Right ventricle myocardium superior (tissue), 1 donor: ENCODE data around the gene SLC4A4. TPM values are rescaled to one million over a fixed set of nuclear protein-coding genes. Genes with fewer than 3 reads are reported as not detected.
A peak's percentile ranks its signal among the peaks of the same experiment; 100 is the strongest.

Source experiments
- ATAC-seq: fragments of 200-7000 bp; cut with Tn5 transposase; one replicate; pipeline ENCODE4 v1.9.1; 2020; ENCODE audit warnings: mild to moderate bottlenecking; ENCODE audit not compliant: poor library complexity
- DNase-seq: peaks from one replicate; pipeline ENCODE4 v3.0.0-alpha.2; 2020
- intact Hi-C: fragments of 100-400 bp; cut with DNase I; formaldehyde crosslinking; loops from one replicate; pipeline ENCODE4 v1.11.2; 2022
- total RNA-seq: library from RNA; stranded (reverse); fragmentation: NEBNext Ultra II Directional; extraction: Animal tissue kit (Norgen Biotek cat#: 25700); gene quantifications from one replicate; pipeline ENCODE4 v1.2.1, GENCODE V29; 2021
- donor health status: DM: no; HTN: yes; CAD: no; lungs with severe emphysema.

Gene SLC4A4
- total RNA-seq, 1 donor from 2014 or later = 21.2 TPM

DNA sequence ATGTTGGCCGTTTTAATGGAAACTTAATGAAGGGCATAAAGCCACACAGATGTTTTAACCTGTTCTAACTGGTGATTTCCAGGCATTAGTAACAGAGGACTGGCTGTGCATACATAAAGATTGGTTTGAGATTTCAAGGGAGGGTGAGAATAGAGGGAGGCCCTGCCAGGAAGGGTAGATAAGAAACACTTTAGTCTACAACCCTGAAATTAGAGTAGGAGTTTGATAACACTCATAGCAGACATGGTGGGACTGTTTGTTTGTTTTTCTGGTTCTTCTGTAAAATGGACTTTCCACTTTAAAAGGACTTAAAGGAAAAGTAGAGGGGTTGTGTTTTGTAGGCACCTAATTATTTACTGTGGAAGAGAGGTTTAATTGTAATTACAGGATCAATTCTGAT lies 16.2 kb downstream of the SLC4A4 start:
- ATAC-seq = no peak
- intact Hi-C loops = no loop called here
- DNase-seq = no peak

DNA sequence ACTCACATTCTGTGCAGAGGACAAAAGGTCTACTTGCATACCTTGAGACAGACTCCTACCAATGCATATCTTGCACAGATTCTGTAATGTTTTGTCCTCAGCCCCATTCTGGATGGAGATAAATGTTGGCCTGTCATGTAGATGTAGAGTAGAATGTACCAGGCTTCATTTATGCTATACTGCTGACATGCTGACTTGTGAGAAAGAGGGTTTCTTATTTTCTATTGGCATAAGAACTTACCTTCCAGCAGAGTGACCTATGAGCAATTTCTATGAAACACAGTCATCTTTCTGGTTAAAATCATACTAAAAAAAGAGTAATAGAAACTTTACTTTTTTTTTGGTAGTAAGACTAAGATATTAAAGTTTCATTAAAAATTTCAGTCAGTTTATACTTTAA lies 17.2 kb downstream of the SLC4A4 start:
- ATAC-seq = no peak
- intact Hi-C loops = no loop called here

DNA sequence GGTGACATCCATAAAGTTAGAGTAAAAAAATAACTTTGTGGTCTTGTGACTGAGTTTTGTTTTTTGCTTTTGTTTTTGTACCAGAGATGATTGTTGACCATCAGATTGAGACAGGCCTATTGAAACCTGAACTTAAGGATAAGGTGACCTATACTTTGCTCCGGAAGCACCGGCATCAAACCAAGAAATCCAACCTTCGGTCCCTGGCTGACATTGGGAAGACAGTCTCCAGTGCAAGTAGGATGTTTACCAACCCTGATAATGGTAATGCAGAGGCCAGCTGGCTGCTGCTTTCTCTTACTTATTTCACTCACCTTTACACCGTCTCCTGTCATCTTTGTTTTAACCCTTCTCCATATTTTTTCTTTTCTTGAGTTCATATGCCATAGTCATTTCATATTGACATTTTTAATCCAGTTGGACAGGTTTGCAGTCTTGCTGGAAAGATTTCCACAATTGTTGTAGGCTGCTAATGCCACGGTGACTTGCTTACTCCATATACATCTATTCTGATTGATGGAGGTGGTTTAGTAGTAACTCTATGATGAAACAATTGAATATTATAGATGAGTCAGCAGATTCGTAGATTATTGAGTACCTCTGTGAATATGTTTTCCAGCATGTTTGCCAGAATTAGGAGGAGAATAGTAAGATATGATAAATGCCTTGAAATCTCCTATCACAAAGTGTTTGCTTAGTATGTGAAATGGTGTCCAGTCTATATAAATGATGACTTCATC lies 18.3 kb downstream of the SLC4A4 start:
- DNase-seq (no peak), ATAC-seq (no peak)
- intact Hi-C loops = no loop called here

More for the DNA sequence above, 17.2 kb downstream of the SLC4A4 start:
- DNase-seq = no peak

DNA sequence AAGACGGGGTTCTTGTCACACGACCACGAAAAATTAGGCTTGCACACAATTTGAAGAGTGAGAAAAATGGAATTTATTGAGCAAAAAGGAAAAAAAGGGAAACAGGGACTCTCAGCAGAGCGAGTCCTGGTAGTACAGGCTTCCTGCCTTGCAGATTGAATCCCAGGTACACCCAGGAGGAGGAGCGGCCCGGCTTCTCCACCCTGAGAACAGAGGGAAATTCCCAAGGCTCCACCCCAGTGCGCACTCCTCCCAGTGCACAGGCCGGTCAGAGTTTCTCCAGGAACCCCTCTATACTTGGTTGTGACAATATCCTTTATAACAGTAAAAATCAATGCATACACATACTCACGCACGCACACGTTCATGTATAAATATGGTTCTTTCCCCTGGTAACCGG lies 22.0 kb downstream of the SLC4A4 start:
- intact Hi-C loops = no loop called here
- no peak for ATAC-seq

DNA sequence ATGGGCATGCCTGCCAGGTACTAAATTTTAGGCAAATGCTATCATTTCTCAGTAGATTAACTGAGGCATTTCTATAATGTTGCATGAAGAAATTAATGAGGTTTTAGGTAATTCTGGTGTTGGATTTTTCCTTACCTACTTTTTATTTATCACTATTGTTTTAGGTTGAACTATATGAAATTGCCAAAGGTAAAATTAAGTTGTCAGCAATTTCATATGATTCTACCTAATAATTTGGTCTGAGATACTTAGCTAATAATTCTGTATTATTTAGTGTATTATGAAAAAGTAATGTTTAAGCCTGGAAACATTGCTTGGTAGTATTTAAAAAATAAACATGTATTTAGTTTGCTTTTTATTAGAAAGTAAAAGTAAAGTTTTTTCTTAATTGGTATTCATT lies 22.7 kb downstream of the SLC4A4 start:
- ATAC-seq (no peak), DNase-seq (no peak)
- intact Hi-C loops = no loop called here

More for the DNA sequence above, 22.0 kb downstream of the SLC4A4 start:
- DNase-seq = peak; percentile 37

DNA sequence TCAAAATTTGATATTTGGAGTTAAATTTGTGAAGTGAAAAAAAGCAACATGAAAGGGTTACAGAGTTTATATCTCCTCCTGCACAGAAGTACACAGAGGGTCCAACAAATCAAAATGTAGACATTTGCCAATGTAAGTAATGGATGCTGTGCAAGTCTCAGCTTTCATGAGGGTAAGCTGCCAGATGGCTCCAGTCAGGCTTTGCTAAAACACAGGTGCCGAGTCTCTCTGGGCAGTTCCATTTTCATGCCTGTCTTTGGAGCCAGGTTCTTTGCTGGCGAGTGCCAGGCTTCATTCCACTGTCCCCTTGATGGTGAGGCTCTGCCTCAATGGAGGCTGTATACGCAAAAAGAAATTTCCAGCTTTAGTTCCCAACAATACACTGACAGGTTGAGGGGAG lies 27.9 kb downstream of the SLC4A4 start:
- ATAC-seq = no peak
- no peak for DNase-seq
- intact Hi-C loops = no loop called here

DNA sequence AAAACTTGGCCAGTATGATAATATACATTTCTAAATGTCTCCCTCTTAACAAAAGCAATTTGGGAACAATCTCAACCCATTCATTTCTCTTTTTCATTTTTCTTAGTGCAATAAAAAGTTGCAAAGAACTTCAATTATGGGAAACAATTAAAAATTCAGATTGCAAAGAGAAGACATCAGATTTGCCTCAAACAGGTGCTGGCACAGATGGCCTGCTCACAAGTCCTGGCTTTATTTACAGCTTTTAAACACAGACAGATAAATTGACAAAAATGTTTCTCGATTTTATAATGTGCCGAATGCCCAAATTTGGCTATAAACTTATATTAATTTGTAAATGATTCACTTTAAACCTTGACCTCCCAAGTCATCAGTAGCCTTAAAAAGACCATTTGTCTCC lies 28.7 kb downstream of the SLC4A4 start:
- no peak for ATAC-seq
- intact Hi-C loops = no loop called here
- no peak for DNase-seq

DNA sequence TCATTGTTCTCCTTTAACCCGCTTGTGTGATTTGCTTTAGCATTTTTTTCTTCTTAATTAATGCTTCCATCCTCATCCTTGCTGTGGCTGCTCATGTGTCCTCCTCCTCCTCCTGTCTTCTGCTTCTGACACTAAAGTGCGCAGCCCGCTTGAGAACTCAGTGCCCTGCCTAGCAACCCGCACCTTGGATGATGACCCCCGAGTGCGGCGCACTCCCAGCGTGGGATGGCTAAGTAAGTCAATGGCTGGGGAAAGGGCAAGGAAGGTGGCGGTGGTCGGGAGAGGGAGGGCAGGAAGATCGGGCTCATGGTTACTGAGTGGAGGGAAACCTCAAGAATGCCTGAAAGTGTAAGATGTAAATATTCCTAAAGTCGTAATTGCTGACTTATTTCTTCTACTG lies 30.1 kb downstream of the SLC4A4 start:
- DNase-seq (no peak), ATAC-seq (no peak)
- intact Hi-C loops = no loop called here

DNA sequence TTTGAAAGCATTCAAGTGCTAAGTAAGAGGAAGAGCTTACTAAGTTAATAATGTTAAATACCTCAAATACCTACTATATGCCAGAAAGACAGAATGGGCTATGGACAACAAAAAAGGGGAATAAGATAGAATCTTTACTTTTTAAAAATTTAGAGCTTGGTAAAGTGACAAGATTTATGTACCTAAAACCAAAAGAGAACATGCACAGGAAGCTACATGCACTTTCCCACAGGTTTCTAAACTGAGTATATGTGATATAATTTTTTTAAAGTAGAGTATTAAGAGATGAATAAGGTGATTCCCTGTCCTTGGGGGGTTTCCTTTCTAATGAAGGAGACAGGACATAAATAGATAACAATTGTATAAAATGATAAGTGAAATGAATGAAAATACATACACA lies 30.7 kb downstream of the SLC4A4 start:
- ATAC-seq (no peak), DNase-seq (no peak)
- intact Hi-C loops = no loop called here

DNA sequence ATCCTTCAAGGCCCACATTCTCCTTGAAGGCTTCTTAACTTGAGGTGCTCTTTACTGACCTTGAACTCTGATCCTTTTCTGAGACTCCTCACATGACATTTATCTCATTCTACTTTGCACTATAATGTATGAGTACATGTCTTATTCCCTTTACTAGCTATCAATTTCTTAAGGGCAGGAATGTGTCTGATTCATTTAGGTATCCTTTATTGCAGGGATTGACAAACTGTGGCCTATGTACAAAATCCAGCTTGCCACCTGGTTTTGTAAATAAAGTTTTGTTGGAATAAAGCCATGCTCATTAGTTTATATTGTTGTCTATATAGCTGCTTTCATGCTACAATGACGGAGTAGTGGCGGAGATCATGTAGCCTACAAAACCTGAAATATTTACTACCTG lies 36.7 kb downstream of the SLC4A4 start:
- intact Hi-C loops = no loop called here
- DNase-seq (no peak), ATAC-seq (no peak)

DNA sequence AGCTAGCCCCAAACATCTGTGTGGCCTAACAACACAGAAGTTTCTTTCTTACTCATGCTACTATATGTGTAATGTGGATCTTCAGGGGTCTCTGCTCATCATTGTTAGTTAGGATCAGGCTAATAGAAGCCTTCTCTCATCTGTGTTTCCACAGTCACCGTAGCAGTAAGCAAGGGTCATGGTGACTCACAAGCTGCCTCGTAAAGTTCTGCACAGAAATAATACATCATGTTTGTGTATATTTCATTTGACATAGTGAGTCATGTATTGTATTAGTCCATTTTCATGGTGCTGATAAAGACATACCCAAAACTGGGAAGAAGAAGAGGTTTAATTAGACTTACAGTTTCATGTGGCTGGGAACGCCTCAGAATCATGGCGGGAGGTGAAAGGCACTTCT lies 38.7 kb downstream of the SLC4A4 start:
- no peak for DNase-seq
- intact Hi-C loops = no loop called here
- ATAC-seq = no peak

DNA sequence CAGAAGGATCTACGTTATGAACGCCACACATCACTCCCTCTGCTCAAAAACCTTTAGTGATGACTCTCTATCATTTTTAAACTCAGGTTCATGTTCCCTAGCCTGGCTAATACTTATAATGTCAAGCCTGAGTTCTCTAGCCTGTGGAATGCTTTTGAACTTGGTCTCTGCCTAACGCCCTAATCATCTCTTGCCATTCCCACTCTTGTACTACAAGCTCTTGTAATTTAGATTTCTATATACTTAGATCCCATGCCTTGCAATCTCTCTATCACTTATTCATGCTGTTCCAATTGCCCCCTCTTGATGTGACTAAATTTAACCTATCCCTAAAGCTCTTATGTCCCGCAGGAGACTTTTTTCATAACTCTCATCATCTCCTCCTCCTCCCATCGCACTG lies 40.3 kb downstream of the SLC4A4 start:
- peak; percentile 41 for ATAC-seq

DNA sequence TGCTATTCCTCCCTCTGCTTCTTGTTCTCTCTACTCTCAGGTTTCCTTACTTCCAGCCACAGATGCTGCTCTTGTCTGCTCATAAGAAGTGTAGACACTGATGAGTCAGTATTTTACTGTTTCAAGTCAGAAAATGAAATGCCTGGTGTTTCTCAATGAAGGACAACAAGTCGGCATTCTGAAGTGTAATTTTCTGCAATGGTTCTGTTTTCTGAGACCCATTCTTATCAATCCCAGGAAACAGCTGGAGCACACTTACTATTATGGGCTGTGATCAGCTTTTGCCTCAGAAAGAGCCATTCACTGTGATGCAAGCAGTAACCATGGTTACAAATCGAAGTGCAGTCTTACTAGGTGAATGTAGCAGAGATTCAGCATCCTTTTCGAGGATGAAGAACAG lies 42.0 kb downstream of the SLC4A4 start:
- DNase-seq (no peak), ATAC-seq (no peak)
- intact Hi-C loops = no loop called here

More for the DNA sequence above, 40.3 kb downstream of the SLC4A4 start:
- DNase-seq = no peak
- intact Hi-C loops = no loop called here

DNA sequence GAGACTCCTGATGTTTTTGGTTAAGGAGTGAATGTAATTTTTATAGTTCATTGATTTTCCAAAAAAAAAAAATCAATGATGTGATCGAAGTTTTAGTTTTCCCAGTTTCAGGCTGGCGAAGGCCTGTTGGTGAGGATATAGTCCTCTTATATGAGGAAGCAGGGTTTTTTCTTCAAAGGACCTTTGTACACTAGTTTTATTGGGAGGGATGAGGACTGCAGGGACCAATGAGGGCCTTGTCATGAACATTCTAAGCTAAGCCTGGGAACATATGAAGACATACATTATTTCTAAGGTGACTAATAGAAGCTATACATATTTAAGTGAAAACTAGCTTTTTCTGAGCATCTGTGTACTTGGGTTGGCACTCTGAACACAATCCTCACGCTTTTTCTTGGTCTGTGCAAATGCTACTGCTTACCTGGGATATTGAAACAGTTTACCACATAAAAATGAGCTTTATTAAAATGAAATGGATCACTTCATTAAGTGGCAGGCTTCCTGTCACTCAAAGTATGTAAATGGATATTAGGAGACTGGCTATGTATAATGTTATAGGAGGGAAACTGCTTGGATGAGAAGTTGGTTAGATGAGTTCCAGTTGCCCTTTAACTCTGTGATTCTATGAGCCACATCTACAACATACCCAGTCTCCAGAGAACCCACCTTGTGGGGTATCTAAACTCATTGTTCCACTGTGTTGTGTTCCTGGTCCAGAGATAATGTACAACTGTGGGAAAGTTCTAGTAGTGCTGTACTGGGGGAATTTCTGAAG lies 43.5 kb downstream of the SLC4A4 start:
- DNase-seq (no peak), ATAC-seq (no peak)
- intact Hi-C loops = no loop called here

DNA sequence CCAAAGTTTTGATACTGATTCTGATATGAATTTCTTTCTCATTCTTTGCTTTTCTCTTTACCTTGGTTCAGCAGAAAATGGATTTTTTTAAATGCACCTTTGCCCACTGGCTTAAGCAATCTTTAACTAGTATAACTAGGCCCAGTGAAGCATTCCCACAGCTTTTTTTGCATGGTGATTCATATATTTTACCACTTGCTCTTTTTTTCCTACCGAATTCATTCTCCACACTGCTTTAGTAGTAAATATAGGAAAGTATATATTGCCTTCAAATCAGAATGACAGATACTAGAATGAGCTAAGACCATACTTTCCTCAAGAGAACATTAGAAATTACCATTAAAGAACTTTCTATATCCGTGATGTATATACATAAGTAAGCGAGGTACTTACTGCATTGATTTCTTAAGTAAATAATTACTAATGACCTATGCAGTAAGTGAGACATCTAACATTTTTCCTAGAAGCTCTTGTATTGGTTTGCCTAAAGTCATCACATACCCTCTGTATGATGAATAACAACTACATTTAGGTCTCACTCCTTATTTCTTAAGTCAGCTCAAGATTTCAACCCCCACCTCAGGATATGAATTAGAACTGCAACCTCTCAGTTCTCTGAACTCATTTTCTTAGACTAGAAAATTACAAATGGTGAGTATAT lies 44.2 kb downstream of the SLC4A4 start:
- ATAC-seq = no peak
- intact Hi-C loops = no loop called here
- no peak for DNase-seq

DNA sequence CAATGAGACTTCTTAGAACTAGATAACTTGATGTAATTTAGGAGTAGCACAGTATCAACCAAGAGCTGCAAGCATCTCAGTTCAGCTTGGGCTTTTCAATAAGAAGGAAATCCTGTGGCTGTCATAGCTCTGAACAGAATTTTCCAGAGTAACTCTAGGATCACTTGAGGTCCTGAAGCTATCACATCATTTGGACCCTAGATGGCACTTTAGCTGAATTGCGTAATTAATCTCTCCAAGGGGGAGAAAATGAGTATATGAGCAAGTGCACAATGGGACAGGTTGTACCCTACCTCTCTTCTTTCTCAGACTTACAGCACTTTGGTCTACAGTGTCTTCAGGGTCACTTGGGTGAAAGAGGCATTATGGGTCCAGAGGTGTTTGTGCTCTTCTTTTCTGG lies 45.2 kb downstream of the SLC4A4 start:
- ATAC-seq = no peak
- intact Hi-C loops = no loop called here
- no peak for DNase-seq

DNA sequence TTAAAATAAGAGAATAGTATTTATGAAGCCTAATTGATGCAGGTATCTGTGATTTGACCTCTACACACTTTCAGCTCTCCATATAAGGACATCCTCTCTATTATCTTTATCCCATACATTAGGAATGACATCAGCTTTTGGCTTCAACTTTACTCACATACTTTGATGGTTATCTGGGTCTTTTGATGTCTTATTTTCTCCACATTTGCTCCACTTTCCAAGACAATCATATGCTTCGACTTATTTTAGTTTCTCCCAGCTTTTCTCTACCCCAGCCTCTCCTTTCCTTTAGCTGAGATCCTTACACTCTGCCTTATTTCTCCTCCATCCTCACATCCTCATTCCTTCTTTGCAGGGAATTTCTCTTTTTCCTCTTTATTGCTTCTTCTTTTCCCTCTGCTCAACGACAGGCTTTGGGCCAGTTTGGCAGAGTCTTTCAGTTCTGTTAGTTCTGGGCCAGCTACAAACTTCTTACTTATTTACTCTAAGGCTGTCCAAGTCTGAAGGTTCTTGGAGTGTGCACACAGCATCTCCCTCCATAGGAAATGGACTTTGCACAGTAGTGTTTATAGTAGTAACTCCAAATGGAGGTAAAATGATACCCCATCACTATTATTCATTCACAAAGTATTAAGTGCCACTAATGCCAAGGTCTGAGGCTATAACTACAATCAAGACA lies 50.5 kb downstream of the SLC4A4 start:
- DNase-seq (no peak), ATAC-seq (no peak)

DNA sequence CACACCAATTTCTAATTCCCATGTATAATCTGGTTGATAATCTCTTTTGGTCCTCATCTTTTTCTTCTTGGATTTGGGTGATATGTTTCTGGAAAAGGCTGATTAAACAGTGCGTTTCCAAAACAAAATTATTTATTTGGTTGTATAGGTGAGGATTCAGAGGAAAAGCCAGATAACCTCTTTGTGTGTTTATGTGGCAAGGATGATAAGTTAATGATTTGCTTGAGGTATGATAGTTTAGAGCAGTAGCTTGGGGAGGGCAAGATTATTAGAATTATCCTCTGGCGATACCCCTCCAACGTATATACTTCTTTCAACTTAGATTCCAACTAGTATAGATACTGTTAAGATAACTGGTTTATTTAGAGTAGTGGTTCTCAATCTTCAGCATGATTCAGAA lies 53.3 kb downstream of the SLC4A4 start:
- no peak for DNase-seq
- intact Hi-C loops = no loop called here
- ATAC-seq = no peak

More for the DNA sequence above, 50.5 kb downstream of the SLC4A4 start:
- intact Hi-C loops = no loop called here

DNA sequence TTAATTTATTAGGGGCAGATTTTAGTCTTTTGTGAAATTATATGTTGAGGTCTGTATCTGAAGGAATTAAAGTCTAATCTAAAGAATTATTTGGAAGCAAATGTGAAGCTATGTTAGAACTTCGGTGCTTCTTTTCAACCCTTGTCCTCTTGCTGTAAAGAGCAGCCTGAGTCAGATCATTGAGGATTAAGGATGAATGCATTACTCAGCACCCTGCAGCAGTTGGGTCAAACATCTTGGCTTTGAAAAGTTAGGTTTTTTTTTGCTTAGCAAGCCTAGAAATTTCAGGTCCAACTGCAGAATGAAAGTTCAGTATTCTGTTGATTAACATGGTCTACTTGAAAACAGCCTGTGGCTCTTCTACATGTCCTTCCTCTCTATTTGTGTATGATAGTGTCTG lies 57.6 kb downstream of the SLC4A4 start:
- no peak for DNase-seq
- no peak for ATAC-seq
- intact Hi-C loops = no loop called here
